HepG2 (cell line): ENCODE measurements around the gene ERFL. TPM values are rescaled to one million over a fixed set of nuclear protein-coding genes. Genes with fewer than 3 reads are reported as not detected.
A peak's percentile ranks its signal among the peaks of the same experiment; 100 is the strongest.

Experiments used
- ATAC-seq: fragments of 200-7000 bp; cut with Tn5 transposase; 3 replicates; pipeline ENCODE4 v1.9.1; 2020; ENCODE audit warnings: mild to moderate bottlenecking, moderate library complexity
- Bru-seq: library from RNA; stranded (reverse); fragments of 400-500 nt; gene quantifications from one replicate; lab custom pipeline; 2021; lab: Mats Ljungman, UMichigan
- BruChase-seq, 2 experiments: library from RNA; stranded (reverse); fragments of 400-500 nt; gene quantifications; one replicate each; lab custom pipeline; 2021; lab: Mats Ljungman, UMichigan
- BruUV-seq: library from RNA; stranded (reverse); fragments of 400-500 nt; replicated peaks from 2 replicates; lab custom pipeline; 2021; lab: Mats Ljungman, UMichigan
- CTCF ChIA-PET: fragments of 300-600 bp; formaldehyde crosslinking; extraction: SDS; loops from one replicate; lab custom pipeline; 2021; ENCODE audit warnings: low total read pairs, inconsistent platforms, low intra/inter-chr PET ratio; lab: Yijun Ruan, JAX
- POLR2A ChIA-PET: fragments of 350-600 bp; sonication (Branson Sonifier 250); formaldehyde crosslinking; loops from one replicate; lab custom pipeline; 2020; ENCODE audit warnings: antibody characterized with exemption, inconsistent platforms; lab: Yijun Ruan, JAX
- DNase-seq: peaks from one replicate; pipeline ENCODE4 v3.0.0-alpha.2; 2015; ENCODE audit warnings: low spot score
- FAIRE-seq: peaks from 3 replicates; lab custom pipeline; 2011; peaks lifted over from hg19 to GRCh38; lab: Jason Lieb, UNC
- H2AFZ ChIP-seq: one replicate; pipeline ENCODE4 v1.6.1; 2011; ENCODE audit warnings: low read length, inconsistent platforms
- H3K27ac ChIP-seq: fragments of 300-600 bp; 3 replicates; pipeline ENCODE4 v1.8.0; 2011; ENCODE audit warnings: mixed run types, mild to moderate bottlenecking, mixed read lengths, low read length, inconsistent platforms; ENCODE audit not compliant: insufficient read depth; ENCODE audit errors: extremely low read length
- H3K27me3 ChIP-seq, 2 experiments: fragments of 200-600 bp in 1 of 2; 2 replicates in 1 of 2; 3 replicates in 1 of 2; pipeline versions ENCODE4 v1.6.0 to v1.8.0; 2011; ENCODE audit warnings: low read length in 2 of 2, mild to moderate bottlenecking in 2 of 2, moderate library complexity in 2 of 2, inconsistent platforms in 1 of 2; ENCODE audit not compliant: insufficient read depth in 2 of 2, control insufficient read depth in 1 of 2
- H3K36me3 ChIP-seq, 2 experiments: fragments of 200-600 bp in 1 of 2; replicated peaks in 1 of 2; 2 replicates in 1 of 2; 3 replicates in 1 of 2; pipeline versions ENCODE4 v1.5.1 to v1.8.0; 2011; ENCODE audit warnings: low read length in 2 of 2, inconsistent platforms in 1 of 2; ENCODE audit not compliant: insufficient read depth in 2 of 2, control insufficient read depth in 1 of 2
- H3K4me1 ChIP-seq: 2 replicates; pipeline ENCODE4 v1.5.1; 2012; ENCODE audit warnings: low read length, inconsistent platforms; ENCODE audit not compliant: insufficient read depth
- H3K4me2 ChIP-seq: 2 replicates; pipeline ENCODE4 v1.6.0; 2011; ENCODE audit warnings: low read depth, low read length, inconsistent platforms
- H3K4me3 ChIP-seq, 3 experiments: fragments of 200-600 bp in 1 of 3; sonication (generic), shearing (Covaris generic) in 1 of 3; replicated peaks in 1 of 3; 2 replicates each; pipeline ENCODE4 v1.5.1; 2011 to 2016; ENCODE audit warnings: low read length in 3 of 3, inconsistent platforms in 2 of 3, low read depth in 2 of 3, mild to moderate bottlenecking in 2 of 3, control low read depth in 1 of 3, mixed read lengths in 1 of 3; ENCODE audit not compliant: insufficient read depth in 1 of 3
- H3K79me2 ChIP-seq: one replicate; pipeline ENCODE4 v1.6.1; 2011; ENCODE audit warnings: low read length, inconsistent platforms; ENCODE audit not compliant: insufficient read depth
- H3K9ac ChIP-seq: 2 replicates; pipeline ENCODE4 v1.6.0; 2011; ENCODE audit warnings: mild to moderate bottlenecking, low read depth, low read length, inconsistent platforms; ENCODE audit not compliant: insufficient read depth
- H3K9me3 ChIP-seq: 2 replicates; pipeline ENCODE4 v1.5.1; 2012; ENCODE audit warnings: mild to moderate bottlenecking, low read length
- H4K20me1 ChIP-seq: 2 replicates; pipeline ENCODE4 v1.6.0; 2011; ENCODE audit warnings: inconsistent platforms, mild to moderate bottlenecking, low read length, moderate library complexity; ENCODE audit not compliant: insufficient read depth
- CREB1 ChIP-seq, 2 experiments: fragments of 450-650 bp in 1 of 2; IDR thresholded peaks; 2 replicates each; pipeline ENCODE4 v1.6.1; 2016 to 2017; ENCODE audit warnings: control low read depth in 1 of 2, mild to moderate bottlenecking in 1 of 2, missing compliant biosample characterization in 1 of 2, missing genetic modification characterization in 1 of 2
- HOXA9 ChIP-seq: sonication (generic); formaldehyde crosslinking; IDR thresholded peaks from 2 replicates; pipeline ENCODE4 v1.8.1; 2022; ENCODE audit warnings: missing genetic modification reagents, mild to moderate bottlenecking, moderate library complexity, borderline replicate concordance
- ZNF263 ChIP-seq: sonication (generic); formaldehyde crosslinking; IDR thresholded peaks from 2 replicates; pipeline ENCODE4 v1.4.0; 2020; ENCODE audit warnings: missing genetic modification reagents
- ZNF329 ChIP-seq: sonication (generic); formaldehyde crosslinking; IDR thresholded peaks from 2 replicates; pipeline ENCODE4 v1.9.0; 2021; ENCODE audit warnings: low read depth, mild to moderate bottlenecking, missing genetic modification reagents
- WGBS: methylation state at CpG from one replicate; pipeline ENCODE4 v1.1.6; 2017; ENCODE audit warnings: low lambda C conversion rate; 5-methylcytosine and 5-hydroxymethylcytosine counted together
- in situ Hi-C: cut with HindIII; loops from 2 replicates; pipeline ENCODE4 v1.10.0; 2017; ENCODE audit warnings: low pct_unique_long_range_greater_than_20kb; ENCODE audit not compliant: extremely low pct_ligation_motif_present
- intact Hi-C: fragments of 100-400 bp; cut with micrococcal nuclease; formaldehyde crosslinking; loops from one replicate; pipeline ENCODE4 v1.10.0; 2022; ENCODE audit not compliant: unreplicated experiment
- long read RNA-seq, 2 experiments: library from RNA in 1 of 2; library from polyadenylated mRNA in 1 of 2; stranded (forward) in 1 of 2; unstranded in 1 of 2; transcript quantifications; one replicate each; pipeline ENCODE4 v2.0.0, GENCODE V29; 2019 to 2022
- polyA minus RNA-seq, 3 experiments: library from RNA; depleted of rRNA, polyadenylated mRNA; stranded (reverse); fragments of >200 nt; gene quantifications; 2 replicates each; pipeline ENCODE4 v1.2.3, GENCODE V29; 2011; ENCODE audit warnings: low replicate concordance in 1 of 3
- polyA plus RNA-seq, 8 experiments: library from polyadenylated mRNA; depleted of rRNA in 3 of 8; stranded (reverse) in 7 of 8; unstranded in 1 of 8; fragments of >200 nt; fragmentation: Illumina TruSeq in 4 of 8; extraction: Trizol in 4 of 8; gene quantifications; 2 replicates each; pipeline versions ENCODE4 v1.2.1 to v1.2.3, GENCODE V29; 2011 to 2016; ENCODE audit warnings: low read depth in 4 of 8, missing spikeins in 1 of 8, mixed read lengths in 1 of 8; ENCODE audit not compliant: insufficient read depth in 1 of 8
- total RNA-seq, 5 experiments: library from RNA; depleted of rRNA; stranded (reverse); fragments of >200 nt; fragmentation: Illumina TruSeq; extraction: Trizol; gene quantifications; 2 replicates each; pipeline ENCODE4 v1.2.3, GENCODE V29; 2016; ENCODE audit warnings: low read depth in 1 of 5

The ERFL gene
- total RNA-seq (2016; rRNA removed; fragmentation: Illumina TruSeq; extraction: Trizol), result not detected in 2 replicates
- not detected in 2 replicates for total RNA-seq (2016; cell fraction: cytosol; rRNA removed; fragmentation: Illumina TruSeq; extraction: Trizol; ENCODE audit: low read depth)
- not detected in 2 replicates for total RNA-seq (2016; cell fraction: insoluble cytoplasmic fraction; rRNA removed; fragmentation: Illumina TruSeq; extraction: Trizol)
- not detected in 2 replicates for total RNA-seq (2016; cell fraction: membrane; rRNA removed; fragmentation: Illumina TruSeq; extraction: Trizol)
- total RNA-seq (2016; cell fraction: nucleus; rRNA removed; fragmentation: Illumina TruSeq; extraction: Trizol), result not detected in 2 replicates
- polyA plus RNA-seq (2011; rRNA removed), result not detected in 2 replicates
- polyA plus RNA-seq (2011; cell fraction: cytosol; rRNA removed), result 0.03 TPM in 1 of 2 replicates, not detected in the other
- not detected in 2 replicates for polyA plus RNA-seq (2011; cell fraction: nucleus; rRNA removed)
- 0.07 TPM in 1 of 2 replicates, not detected in the other for polyA plus RNA-seq (2012)
- polyA plus RNA-seq (2016; cell fraction: cytosol; fragmentation: Illumina TruSeq; extraction: Trizol; ENCODE audit: low read depth), result not detected in 2 replicates
- polyA plus RNA-seq (2016; cell fraction: insoluble cytoplasmic fraction; fragmentation: Illumina TruSeq; extraction: Trizol; ENCODE audit: low read depth), result not detected in 2 replicates
- not detected in 2 replicates for polyA plus RNA-seq (2016; cell fraction: membrane; fragmentation: Illumina TruSeq; extraction: Trizol; ENCODE audit: low read depth)
- polyA plus RNA-seq (2016; cell fraction: nucleus; fragmentation: Illumina TruSeq; extraction: Trizol; ENCODE audit: insufficient read depth, low read depth), result not detected in 2 replicates
- not detected in 2 replicates for polyA minus RNA-seq (2011; rRNA and poly(A)+ RNA removed; ENCODE audit: low replicate concordance)
- polyA minus RNA-seq (2011; cell fraction: cytosol; rRNA and poly(A)+ RNA removed), result not detected in 2 replicates
- not detected in 2 replicates for polyA minus RNA-seq (2011; cell fraction: nucleus; rRNA and poly(A)+ RNA removed)
- not detected for Bru-seq, nascent RNA
- not detected for BruChase-seq, experiment 1, labeled RNA remaining after a 6-hour chase
- BruChase-seq, experiment 2, labeled RNA remaining after a 2-hour chase, result percentile 5 among the genes with signal in this experiment
- long read RNA-seq, experiment 1, result 0 reads
- long read RNA-seq, experiment 2, result 0 reads

DNA sequence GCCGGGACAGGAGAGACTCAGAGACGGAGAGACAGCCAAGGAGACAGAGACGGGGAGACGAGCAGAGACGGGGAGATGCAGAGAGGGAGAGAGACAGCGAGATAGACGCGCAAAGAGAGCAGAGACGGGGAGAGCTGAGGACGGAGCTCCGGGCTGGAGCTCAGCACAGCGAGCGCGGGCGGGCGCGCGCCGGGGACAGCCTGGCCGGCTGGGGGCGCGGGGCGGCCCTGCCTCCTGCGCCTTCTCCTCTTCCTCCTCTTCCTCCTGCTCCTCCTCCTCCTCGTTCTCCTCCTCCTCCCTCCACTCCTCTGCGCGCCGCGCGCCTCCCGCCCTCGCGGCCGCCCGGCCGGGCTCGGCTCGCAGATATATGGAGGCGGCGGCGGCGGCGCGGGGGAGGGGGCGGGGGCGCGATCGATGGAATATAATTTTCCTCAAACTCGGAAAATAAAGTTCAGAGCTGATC, at the start of gene ERFL:
Gene ERFL, minus strand, starts transcription at position 229 of the 463 bp plus-strand sequence. CDS start 15,530 bp downstream, outside the sequence.
- 3% methylated on average over 30 of the region's 49 CpGs for WGBS
- H3K27me3 ChIP-seq, result peaks cover 7 to 87% of the 10 kb centered on the region in 2 experiments
- CTCF ChIA-PET, result no interaction called here
- no peak for DNase-seq
- no peak within 1 kb of the TSS for H2AFZ ChIP-seq
- peak; percentile 16; the same call in 1 of the 3 replicates for ATAC-seq
- no peak for FAIRE-seq
- no TSS peak for BruUV-seq
- no peak within 1 kb of the TSS for H3K27ac ChIP-seq
- no peaks in the 10 kb centered on the region for H4K20me1 ChIP-seq
- H3K4me3 ChIP-seq, result peak within 1 kb of the TSS; percentile 26 to 68 (median 54); a peak in 5 of 6 replicates
- intact Hi-C loops, result no loop called here
- H3K36me3 ChIP-seq, result no peaks in the 10 kb centered on the region
- no peak within 1 kb of the TSS for H3K9ac ChIP-seq
- no peaks in the 10 kb centered on the region for H3K9me3 ChIP-seq
- H3K4me1 ChIP-seq, result peaks cover 11% of the 10 kb centered on the region
- in situ Hi-C loops, result no loop called here
- peak within 1 kb of the TSS; percentile 77 for H3K4me2 ChIP-seq
- H3K79me2 ChIP-seq, result no peaks in the 10 kb centered on the region
- no peak for TF ChIP-seq HOXA9 (CRISPR knock-in tag)
- peak; percentile 89 for TF ChIP-seq ZNF263 (CRISPR knock-in tag)
- POLR2A ChIA-PET, result no interaction called here

- DNase-seq (no peak), FAIRE-seq (no peak), ATAC-seq (no peak)
- H3K36me3 ChIP-seq, result no peaks in the 10 kb centered on the region
- ChIA-PET CTCF (no interaction called here), POLR2A (no interaction called here)
- H3K4me3 ChIP-seq, result no peak overlapping the region
- no peak overlapping the region for H3K9ac ChIP-seq
- no peaks in the 10 kb centered on the region for H4K20me1 ChIP-seq
- H2AFZ ChIP-seq, result no peak overlapping the region
- TF ChIP-seq ZNF329 (CRISPR knock-in tag) (no peak), CREB1 (IDR thresholded peaks at IDR 0.05) (peak; percentile 52), CREB1 (CRISPR knock-in tag; IDR thresholded peaks at IDR 0.05) (no peak)
- intact Hi-C loops, result no loop called here
- H3K9me3 ChIP-seq, result no peaks in the 10 kb centered on the region
- no peak overlapping the region for H3K4me2 ChIP-seq
- H3K27me3 ChIP-seq, result peaks cover 1 to 20% of the 10 kb centered on the region in 2 experiments; a peak in 3 of 5 replicates
- no peaks in the 10 kb centered on the region for H3K4me1 ChIP-seq
- WGBS, result 9% methylated on average over 6 of the region's 22 CpGs
- no peak overlapping the region for H3K27ac ChIP-seq
- in situ Hi-C loops, result no loop called here
- no peaks in the 10 kb centered on the region for H3K79me2 ChIP-seq
- no TSS peak for BruUV-seq
Observed at GRCh38 chr19:41977916-41978315, 49.7 kb upstream of the ERFL start.
